K562 (cell line): ENCODE measurements around the gene GABRB1. TPM values are rescaled to one million over a fixed set of nuclear protein-coding genes. Genes with fewer than 3 reads are reported as not detected.

Experiments
- ATAC-seq: fragments of 200-7000 bp; cut with Tn5 transposase; 3 replicates; pipeline ENCODE4 v1.9.1; 2020; ENCODE audit warnings: moderate library complexity
- BruUV-seq: library from RNA; stranded (reverse); fragments of 400-500 nt; replicated peaks from 2 replicates; lab custom pipeline; 2021; lab: Mats Ljungman, UMichigan
- CTCF ChIA-PET: fragments of 300-600 bp; formaldehyde crosslinking; extraction: SDS; loops from one replicate; lab custom pipeline; 2021; ENCODE audit warnings: low intra/inter-chr PET ratio; lab: Yijun Ruan, JAX
- POLR2A ChIA-PET: fragments of 300-600, 350-650 bp; sonication (Branson Sonifier 250); formaldehyde crosslinking; extraction: SDS; loops from one replicate; lab custom pipeline; 2021; ENCODE audit warnings: antibody characterized with exemption, inconsistent platforms; lab: Yijun Ruan, JAX
- DNase-seq, 4 experiments: peaks; one replicate each; pipeline versions ENCODE4 v3.0.0 to v3.0.0-alpha.2; 2011 to 2018; ENCODE audit warnings: low spot score in 3 of 4, mixed read lengths in 3 of 4; ENCODE audit errors: extremely low read depth in 1 of 4
- FAIRE-seq: peaks from 2 replicates; lab custom pipeline; 2011; peaks lifted over from hg19 to GRCh38; lab: Jason Lieb, UNC
- H2AFZ ChIP-seq: 2 replicates; pipeline ENCODE4 v1.6.0; 2011; ENCODE audit warnings: low read depth, low read length, control low read depth, inconsistent platforms
- H3K27ac ChIP-seq: fragments of 200-600 bp; 3 replicates; pipeline ENCODE4 v1.8.0; 2011; ENCODE audit warnings: low read depth, mild to moderate bottlenecking, control low read depth, inconsistent platforms, low read length, moderate library complexity, mixed read lengths; ENCODE audit errors: extremely low read depth
- H3K27me3 ChIP-seq, 2 experiments: fragments of 300-600 bp in 1 of 2; 2 replicates in 1 of 2; 3 replicates in 1 of 2; pipeline versions ENCODE4 v1.6.0 to v1.8.0; 2011; ENCODE audit warnings: inconsistent platforms in 2 of 2, low read length in 2 of 2, mild to moderate bottlenecking in 1 of 2, mixed read lengths in 1 of 2, moderate library complexity in 1 of 2; ENCODE audit not compliant: control insufficient read depth in 2 of 2, insufficient read depth in 2 of 2
- H3K36me3 ChIP-seq: fragments of 300-600 bp; 3 replicates; pipeline ENCODE4 v1.8.0; 2011; ENCODE audit warnings: mild to moderate bottlenecking, low read length, inconsistent platforms; ENCODE audit not compliant: control insufficient read depth, insufficient read depth
- H3K4me1 ChIP-seq, 2 experiments: fragments of 200-600 bp in 1 of 2; replicated peaks in 1 of 2; 2 replicates in 1 of 2; 3 replicates in 1 of 2; pipeline versions ENCODE4 v1.5.1 to v1.8.0; 2011; ENCODE audit warnings: inconsistent platforms in 2 of 2, low read length in 2 of 2, mild to moderate bottlenecking in 1 of 2, mixed read lengths in 1 of 2, moderate library complexity in 1 of 2; ENCODE audit not compliant: control insufficient read depth in 2 of 2, insufficient read depth in 2 of 2
- H3K4me2 ChIP-seq: 2 replicates; pipeline ENCODE4 v1.6.1; 2011; ENCODE audit warnings: low read length, control low read depth, inconsistent platforms, mixed read lengths; ENCODE audit not compliant: insufficient read depth
- H3K4me3 ChIP-seq: fragments of 200-600 bp; sonication (generic), shearing (Covaris generic); 2 replicates; pipeline ENCODE4 v1.5.1; 2016; ENCODE audit warnings: control low read depth, inconsistent platforms
- H3K79me2 ChIP-seq: fragments of 200-600 bp; 3 replicates; pipeline ENCODE4 v1.8.0; 2011; ENCODE audit warnings: low read length, inconsistent platforms; ENCODE audit not compliant: control insufficient read depth, insufficient read depth
- H3K9ac ChIP-seq, 2 experiments: 2 replicates each; pipeline versions ENCODE4 v1.6.0 to v1.6.1; 2011; ENCODE audit warnings: low read depth in 2 of 2, low read length in 2 of 2, control low read depth in 1 of 2, inconsistent platforms in 1 of 2, mild to moderate bottlenecking in 1 of 2, mixed read lengths in 1 of 2; ENCODE audit not compliant: insufficient read depth in 1 of 2
- H3K9me1 ChIP-seq: one replicate; pipeline ENCODE4 v1.6.0; 2011; ENCODE audit warnings: inconsistent platforms, mild to moderate bottlenecking, low read length, moderate library complexity; ENCODE audit not compliant: control insufficient read depth, insufficient read depth
- H3K9me3 ChIP-seq: replicated peaks from 2 replicates; pipeline ENCODE4 v1.5.1; 2011; ENCODE audit warnings: low read depth, low read length, inconsistent platforms; ENCODE audit not compliant: control insufficient read depth, insufficient read depth
- H4K20me1 ChIP-seq: replicated peaks from 2 replicates; pipeline ENCODE4 v1.6.1; 2011; ENCODE audit warnings: low read length, inconsistent platforms, mixed read lengths; ENCODE audit not compliant: control insufficient read depth, insufficient read depth
- EGR1 ChIP-seq: fragments of 450-650 bp; conservative IDR thresholded peaks from 2 replicates; pipeline ENCODE4 v1.6.1; 2017; ENCODE audit warnings: mild to moderate bottlenecking
- IRF1 ChIP-seq: sonication (generic); formaldehyde crosslinking; IDR thresholded peaks from 2 replicates; pipeline ENCODE4 v1.8.0; 2022; ENCODE audit warnings: missing genetic modification reagents, mild to moderate bottlenecking, borderline replicate concordance
- IRF9 ChIP-seq: fragments of 450-650 bp; IDR thresholded peaks from 2 replicates; pipeline ENCODE4 v1.6.1; 2016; ENCODE audit warnings: missing biosample characterization, missing genetic modification characterization
- SAFB ChIP-seq: fragments of 200-400 bp; formaldehyde crosslinking; IDR thresholded peaks from 2 replicates; pipeline ENCODE4 v1.6.1; 2017; ENCODE audit warnings: low read depth, low read length, borderline replicate concordance
- SMAD3 ChIP-seq: fragments of 450-650 bp; formaldehyde crosslinking; conservative IDR thresholded peaks from 2 replicates; pipeline ENCODE4 v1.4.0; 2020; ENCODE audit warnings: mild to moderate bottlenecking
- TAF15 ChIP-seq: fragments of 200-400 bp; formaldehyde crosslinking; IDR thresholded peaks from 2 replicates; pipeline ENCODE4 v1.6.1; 2017; ENCODE audit warnings: mild to moderate bottlenecking, low read depth, low read length, moderate library complexity
- TCF3 ChIP-seq: sonication (generic); formaldehyde crosslinking; IDR thresholded peaks from 2 replicates; pipeline ENCODE4 v1.4.0; 2020; ENCODE audit warnings: mild to moderate bottlenecking, missing genetic modification reagents
- TEAD4 ChIP-seq, 2 experiments: sonication (generic) in 1 of 2; formaldehyde crosslinking in 1 of 2; IDR thresholded peaks; 2 replicates each; pipeline versions ENCODE4 v1.6.1 to v1.8.0; 2012 to 2022; ENCODE audit warnings: borderline replicate concordance in 1 of 2, inconsistent platforms in 1 of 2, low read length in 1 of 2, mild to moderate bottlenecking in 1 of 2, missing genetic modification reagents in 1 of 2
- ZBTB12 ChIP-seq: fragments of 250-450 bp; sonication (Bioruptor Pico); IDR thresholded peaks from 2 replicates; pipeline ENCODE4 v1.4.0; 2020
- ZNF224 ChIP-seq: sonication (generic); formaldehyde crosslinking; IDR thresholded peaks from 2 replicates; pipeline ENCODE4 v1.8.0; 2022; ENCODE audit warnings: mild to moderate bottlenecking, missing genetic modification reagents
- ZNF274 ChIP-seq: IDR thresholded peaks from 2 replicates; pipeline ENCODE4 v1.6.1; 2011; ENCODE audit warnings: low read depth, mild to moderate bottlenecking, low read length, moderate library complexity, borderline replicate concordance
- WGBS: fragments of 100-300 bp; shearing (Covaris generic); methylation state at CpG from one replicate; pipeline ENCODE4 v1.1.6; 2016; ENCODE audit warnings: low coverage, mixed read lengths; ENCODE audit not compliant: insufficient coverage; ENCODE audit errors: missing lambda C conversion rate; 5-methylcytosine and 5-hydroxymethylcytosine counted together
- in situ Hi-C: fragments of 300-500 bp; cut with MboI; formaldehyde crosslinking; loops from 4 replicates; pipeline ENCODE4 v1.15.0; 2018; ENCODE audit warnings: inconsistent platforms, mixed read lengths
- intact Hi-C: fragments of 100-400 bp; cut with micrococcal nuclease; formaldehyde crosslinking; loops from 2 replicates; pipeline ENCODE4 v1.14.2; 2022
- polyA plus RNA-seq, 8 experiments: library from polyadenylated mRNA; depleted of rRNA in 4 of 8; stranded (reverse) in 5 of 8; unstranded in 3 of 8; fragments of >200 nt; fragmentation: Nextera tagmentation in 2 of 8; fragmentation: Illumina TruSeq in 1 of 8; extraction: Ambion mirVana in 2 of 8; extraction: Trizol in 1 of 8; gene quantifications; 2 replicates each; pipeline versions ENCODE4 v1.2.1 to v1.2.3, GENCODE V29; 2011 to 2014; ENCODE audit warnings: inconsistent platforms in 1 of 8, missing spikeins in 1 of 8
- total RNA-seq, 7 experiments: library from RNA; depleted of rRNA in 6 of 7; stranded (reverse); fragments of >200 nt in 6 of 7; fragmentation: Illumina TruSeq in 2 of 7; extraction: Trizol in 2 of 7; gene quantifications; 2 replicates each; pipeline versions ENCODE4 v1.2.1 to v1.2.3, GENCODE V29; 2011 to 2021; ENCODE audit warnings: low replicate concordance in 1 of 7

Gene GABRB1
- total and polyA plus RNA-seq, 9 of the 15 experiments (the other 6 are each of a cell fraction or from before 2014, with no cell fraction given), result not detected

- no peak for ATAC-seq
- Histone ChIP-seq H3K9ac (no peak overlapping the region), H4K20me1 (no peaks in the 10 kb centered on the region), H3K27me3 (no peaks in the 10 kb centered on the region), H3K79me2 (no peaks in the 10 kb centered on the region), H3K36me3 (no peaks in the 10 kb centered on the region), H3K4me3 (no peak overlapping the region), H3K4me1 (no peaks in the 10 kb centered on the region), H3K4me2 (no peak overlapping the region), H3K27ac (no peak overlapping the region), H2AFZ (no peak overlapping the region), H3K9me3 (no peaks in the 10 kb centered on the region), H3K9me1 (no peaks in the 10 kb centered on the region)
- intact Hi-C loops (no loop called here), in situ Hi-C loops (no loop called here)
- DNase-seq, result no peak
- POLR2A ChIA-PET, result no interaction called here
- no peak for FAIRE-seq
- TF ChIP-seq IRF9 (tag), result no peak
- no peak for TF ChIP-seq TCF3 (CRISPR knock-in tag)
- no peak for TF ChIP-seq SMAD3 (CRISPR knock-in tag)
- no peak for TF ChIP-seq ZNF224 (CRISPR knock-in tag)
- no peak for TF ChIP-seq ZNF274
- no peak for TF ChIP-seq EGR1
- TF ChIP-seq TAF15, result no peak
- no peak for TF ChIP-seq ZBTB12 (CRISPR knock-in tag)
- TF ChIP-seq IRF1 (CRISPR knock-in tag), result no peak
- no peak for TF ChIP-seq SAFB
- no peak for TF ChIP-seq TEAD4 (IDR thresholded peaks at IDR 0.05; ENCODE audit: low read length)
- TF ChIP-seq TEAD4 (CRISPR knock-in tag; IDR thresholded peaks at IDR 0.05; ENCODE audit: borderline replicate concordance), result no peak
- no TSS peak for BruUV-seq
- CTCF ChIA-PET, result no interaction called here
- WGBS, result 0% methylated on average over 1 of the region's 1 CpG
Measured at GRCh38 chr4:47218631-47219030, 187.3 kb downstream of the GABRB1 start.
